NCI-H2029 (cell line): ENCODE data around the gene LAMA3.
"Not testable (repeated sequence)": the region's sequence is repeated elsewhere in the genome, so short reads cannot be mapped to it uniquely, and the experiment has no call there.

Source experiments
- DNase-seq: peaks from one replicate; lab custom pipeline; 2025; lab: John Stamatoyannopoulos, UW

LAMA3 gene

GRCh38 chr18:23732439-23732838 lies 43.2 kb downstream of the LAMA3 start:
- DNase-seq, result no peak

DNA sequence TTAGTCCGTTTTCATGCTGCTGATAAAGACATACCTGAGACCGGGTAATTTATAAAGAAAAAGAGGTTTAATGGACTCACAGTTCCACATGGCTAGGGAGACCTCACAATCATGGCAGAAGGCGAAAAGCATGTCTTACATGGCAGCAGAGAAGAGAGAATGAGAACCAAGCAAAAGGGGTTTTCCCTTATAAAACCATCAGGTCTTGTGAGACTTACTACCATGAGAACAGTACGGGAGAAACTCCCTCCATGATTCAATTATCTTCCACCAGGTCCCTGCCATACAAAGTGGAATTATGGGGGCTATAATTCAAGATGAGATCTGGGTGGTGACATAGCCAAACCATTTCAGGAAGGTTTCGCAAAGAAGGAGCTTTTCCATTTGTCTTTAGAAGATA lies 44.0 kb downstream of the LAMA3 start:
- not testable (repeated sequence) for DNase-seq

DNA sequence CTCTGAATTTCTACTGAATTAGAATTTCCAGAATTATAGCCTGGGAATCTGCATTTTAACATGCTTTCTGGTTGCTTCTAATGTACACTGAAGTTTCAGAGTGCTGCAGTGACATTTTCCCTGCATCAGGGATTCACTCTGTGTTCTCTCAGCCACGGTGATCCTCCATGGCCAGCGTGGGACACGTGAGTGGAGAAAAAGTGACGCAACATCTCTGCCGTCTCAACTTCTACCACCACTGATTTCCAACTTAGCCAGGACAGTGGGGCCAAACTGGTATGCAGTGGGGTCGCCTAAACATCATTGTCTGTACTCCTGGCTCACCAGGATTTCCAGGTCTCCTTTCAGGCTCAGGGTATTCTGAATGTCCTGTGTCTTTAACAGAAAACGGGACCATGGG lies 44.6 kb downstream of the LAMA3 start:
- DNase-seq, result no peak

GRCh38 chr18:23735021-23735464 lies 45.8 kb downstream of the LAMA3 start:
- no peak for DNase-seq

DNA sequence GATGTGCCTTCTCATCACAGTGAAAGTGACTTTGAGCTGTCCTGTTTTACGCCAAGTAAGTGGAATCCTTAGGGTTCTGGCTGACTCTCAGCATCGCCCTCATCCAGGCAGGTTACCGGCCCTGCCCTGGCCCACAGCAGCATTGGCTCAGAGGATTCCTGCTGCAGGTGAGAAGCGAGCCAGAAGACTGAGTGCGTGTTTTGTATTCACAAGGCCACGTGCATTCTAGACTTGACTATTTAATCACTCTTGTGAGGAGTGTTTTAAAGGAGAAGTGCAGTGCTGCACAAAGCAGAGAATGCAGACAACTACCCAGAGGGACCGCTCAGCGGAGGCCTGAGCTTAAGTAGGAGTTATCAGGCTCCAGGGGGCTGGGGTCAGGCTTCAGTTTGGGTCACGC lies 48.3 kb downstream of the LAMA3 start:
- no peak for DNase-seq

GRCh38 chr18:23738151-23738550 lies 48.9 kb downstream of the LAMA3 start:
- DNase-seq, result no peak

GRCh38 chr18:23738575-23738974 lies 49.3 kb downstream of the LAMA3 start:
- no peak for DNase-seq

DNA sequence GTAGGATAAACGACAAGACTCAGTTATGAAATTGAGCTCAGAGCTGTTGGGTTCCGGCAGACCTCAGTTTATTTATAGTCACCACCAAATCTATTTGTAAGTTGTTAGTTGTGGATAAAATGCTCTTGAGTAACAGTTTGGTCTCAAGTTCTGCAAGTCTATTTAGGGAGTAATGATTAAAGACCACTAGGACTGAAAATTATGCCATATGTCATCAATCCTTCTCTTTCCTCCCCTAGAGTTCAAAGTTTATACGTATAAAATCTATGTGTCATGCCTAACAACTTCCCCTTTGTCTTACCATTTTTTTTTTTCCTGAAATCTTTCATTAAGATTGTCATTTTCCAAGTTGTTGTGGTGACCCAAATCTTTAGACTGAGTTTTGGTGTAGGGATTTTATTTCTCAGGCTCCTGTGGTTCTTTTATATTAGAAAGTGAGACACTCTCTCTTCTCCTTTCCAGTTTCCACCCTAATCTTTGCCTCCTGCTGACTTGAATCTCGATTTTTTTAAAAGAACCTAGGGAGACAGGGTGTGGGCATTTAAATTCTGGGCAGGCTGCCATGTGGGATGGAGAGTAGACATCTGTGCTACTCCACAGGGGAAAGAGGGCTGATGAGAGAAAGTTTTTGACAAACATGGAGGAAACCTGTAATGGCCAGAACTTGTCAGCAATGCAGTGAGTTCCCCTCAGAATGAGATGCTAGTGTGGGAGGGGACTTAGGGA lies 51.0 kb downstream of the LAMA3 start:
- DNase-seq, result no peak

GRCh38 chr18:23741967-23742366 lies 52.7 kb downstream of the LAMA3 start:
- not testable (repeated sequence) for DNase-seq

DNA sequence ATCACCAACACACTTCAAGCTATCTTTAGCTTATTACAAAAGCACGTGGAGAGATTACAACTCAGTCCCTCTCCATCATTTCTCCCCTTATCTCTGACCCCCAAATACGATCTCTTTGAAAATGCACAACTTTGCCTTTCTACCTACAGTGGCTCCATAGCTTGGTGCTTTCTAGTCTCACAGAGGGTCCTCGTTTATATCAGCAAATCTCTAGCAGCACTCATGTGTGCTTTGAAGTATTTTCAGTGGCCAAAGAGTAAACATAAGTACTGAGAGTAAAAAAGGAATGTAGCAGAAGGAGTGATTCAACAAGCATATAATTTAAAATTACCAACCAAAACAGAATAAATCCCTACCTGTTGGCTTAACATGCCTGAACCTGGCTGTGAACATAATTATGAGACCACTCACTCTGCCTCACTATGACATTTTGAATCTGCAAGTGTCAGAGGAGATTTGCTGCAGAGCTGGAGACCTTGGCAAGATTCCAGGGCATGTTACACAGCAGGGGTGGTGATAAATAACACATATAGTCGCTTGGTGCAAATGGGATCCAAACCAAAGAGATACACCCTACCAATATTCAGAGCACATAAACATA lies 54.6 kb downstream of the LAMA3 start:
- DNase-seq, result no peak

- no peak for DNase-seq
Measured at GRCh38 chr18:23745366-23745765, 56.1 kb downstream of the LAMA3 start.

- no peak for DNase-seq
Measured at GRCh38 chr18:23746851-23747250, 57.6 kb downstream of the LAMA3 start.

GRCh38 chr18:23752363-23752762 lies 63.1 kb downstream of the LAMA3 start:
- no peak for DNase-seq

DNA sequence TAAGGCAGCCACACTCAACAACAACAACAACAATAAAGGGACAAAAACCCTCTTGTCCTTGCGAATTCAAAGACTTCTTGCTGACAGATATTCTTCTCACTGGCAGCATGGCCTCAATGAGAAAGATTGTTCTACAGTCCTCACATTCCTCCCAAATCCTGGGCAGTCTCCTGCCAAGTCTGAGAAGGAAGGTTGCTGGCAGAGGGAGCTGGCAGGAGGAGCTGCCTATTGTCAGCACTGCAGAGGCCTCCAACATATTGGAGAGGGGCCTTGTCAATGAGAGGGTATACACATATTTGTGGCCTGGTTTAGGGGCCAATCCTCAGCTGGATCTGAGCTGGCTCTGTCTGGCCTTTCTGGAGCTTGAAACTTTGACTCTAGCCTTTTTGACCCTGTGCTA lies 63.5 kb downstream of the LAMA3 start:
- no peak for DNase-seq

GRCh38 chr18:23756590-23757436 lies 67.6 kb downstream of the LAMA3 start:
- DNase-seq, result no peak

GRCh38 chr18:23757437-23757733 lies 68.1 kb downstream of the LAMA3 start:
- DNase-seq, result no peak

DNA sequence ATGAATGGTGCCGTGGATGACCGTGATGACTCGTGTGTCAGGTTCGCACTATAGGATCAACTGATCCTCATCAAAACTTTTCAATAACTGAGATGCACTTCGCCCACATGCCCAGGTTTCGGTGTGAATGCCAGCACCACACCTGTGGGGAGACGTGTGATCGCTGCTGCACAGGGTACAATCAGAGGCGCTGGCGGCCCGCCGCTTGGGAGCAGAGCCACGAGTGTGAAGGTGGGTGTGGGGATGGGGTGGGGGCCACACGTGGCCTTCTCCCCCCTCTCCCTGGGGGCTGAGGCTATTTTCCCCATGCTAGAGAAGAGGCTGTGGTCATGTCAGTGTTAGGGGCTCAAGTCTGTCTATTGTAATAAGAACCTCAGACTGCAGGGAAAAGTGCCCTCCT lies 69.0 kb downstream of the LAMA3 start:
- DNase-seq, result no peak

- DNase-seq, result peak; percentile 4
Measured at GRCh38 chr18:23761941-23762340, 72.7 kb downstream of the LAMA3 start.

DNA sequence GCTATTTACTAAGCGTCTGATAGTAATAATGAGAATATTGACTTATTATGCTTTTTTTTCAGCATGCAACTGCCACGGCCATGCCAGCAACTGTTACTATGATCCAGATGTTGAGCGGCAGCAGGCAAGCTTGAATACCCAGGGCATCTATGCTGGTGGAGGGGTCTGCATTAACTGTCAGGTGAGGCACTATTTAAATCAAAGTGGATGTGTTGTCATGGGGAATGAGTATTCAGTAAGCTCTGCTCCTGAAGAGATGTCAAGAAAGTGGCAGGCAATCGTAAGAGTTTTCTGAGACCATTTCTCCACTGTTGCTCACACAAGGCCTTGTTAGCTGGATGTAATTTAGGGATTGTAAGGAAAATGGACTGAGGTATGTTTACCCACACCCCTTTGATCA lies 74.1 kb downstream of the LAMA3 start:
- no peak for DNase-seq

- DNase-seq, result no peak
Measured at GRCh38 chr18:23765931-23766330, 76.7 kb downstream of the LAMA3 start.

DNA sequence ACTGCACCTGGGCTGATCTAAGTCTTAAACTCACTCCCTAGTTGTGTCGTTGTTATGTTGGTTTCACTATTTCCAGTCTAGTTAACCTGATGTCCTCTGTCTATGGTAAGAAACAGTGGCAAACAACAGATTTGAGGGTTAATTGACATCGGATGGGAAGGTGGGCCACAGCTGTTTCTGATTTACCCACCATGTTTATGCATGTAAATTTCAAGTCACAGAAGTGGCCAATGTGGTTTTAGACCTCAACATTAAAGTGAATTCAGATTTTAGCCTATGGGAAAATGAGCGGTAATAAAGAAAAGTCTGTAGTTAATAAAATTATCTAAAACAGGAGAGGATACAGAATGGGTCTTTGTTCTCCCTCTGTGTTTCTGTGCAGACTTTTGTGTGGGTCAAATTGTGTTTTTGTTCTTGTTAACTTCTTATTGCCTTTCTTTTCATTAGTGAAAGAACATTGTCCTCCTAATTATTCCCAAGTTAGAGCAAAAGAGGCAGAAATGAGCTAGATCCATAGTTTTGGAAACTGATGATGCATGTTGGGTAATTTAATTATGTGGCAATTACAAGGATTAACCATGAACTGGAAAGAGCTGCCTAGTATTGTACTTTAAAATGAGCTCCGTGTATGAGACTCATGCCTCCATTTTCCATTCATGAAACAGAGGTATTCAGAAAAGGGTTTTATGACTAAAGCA lies 83.2 kb downstream of the LAMA3 start:
- DNase-seq, result no peak

DNA sequence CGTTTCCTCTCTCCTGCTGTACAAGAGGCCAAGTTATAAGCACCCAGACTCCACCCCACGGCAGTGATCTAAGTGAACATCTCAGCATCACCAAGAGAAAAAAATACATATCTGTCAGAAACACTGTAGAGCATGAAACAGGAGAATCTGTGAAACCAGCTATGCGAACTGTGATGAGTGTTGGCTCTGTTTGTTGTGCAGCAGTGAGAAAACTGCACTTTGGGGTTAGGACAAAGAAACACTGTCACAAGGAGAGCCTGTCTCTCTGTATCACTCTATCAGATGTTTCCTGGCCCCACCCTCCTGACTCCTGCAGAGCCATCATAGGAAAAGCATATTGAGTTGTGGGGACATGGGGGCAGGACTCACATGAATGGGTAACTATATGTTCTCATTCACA lies 87.1 kb downstream of the LAMA3 start:
- no peak for DNase-seq

DNA sequence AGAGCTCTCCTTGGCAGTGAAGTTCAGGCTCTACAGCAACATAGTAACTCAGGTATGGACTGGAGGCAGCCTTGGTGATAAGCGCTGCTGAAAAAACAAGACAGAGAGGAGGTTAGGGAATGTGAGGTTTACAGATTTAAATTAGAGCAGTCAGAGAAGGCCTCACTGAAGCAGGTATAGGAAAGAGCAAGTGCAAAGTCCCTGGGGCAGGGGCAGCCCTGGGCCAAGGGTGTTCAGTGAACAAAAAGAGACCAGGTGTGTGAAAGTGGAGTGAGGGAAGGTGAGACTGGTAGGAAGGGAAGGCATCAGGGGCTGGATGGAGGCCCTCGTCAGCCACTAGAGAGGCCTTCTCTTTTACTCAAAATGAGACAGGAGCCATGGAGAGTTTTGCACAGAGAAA lies 89.6 kb downstream of the LAMA3 start:
- no peak for DNase-seq
